Stimulated activated naive CD8-positive, alpha-beta T cell treated with anti-CD3 and anti-CD28 coated beads, Interleukin-15, Interleukin-2, amounts not matched to agents 100 U/mL and 50 U/mL, for 24 hours (primary cell): ENCODE measurements around the gene HOXA6.
A peak's percentile ranks its signal among the peaks of the same experiment; 100 is the strongest.

Source experiments
- ATAC-seq: fragments of 150-1000 bp; cut with Tn5 transposase; one replicate; pipeline ENCODE4 v1.10.0; 2021
- DNase-seq: peaks from one replicate; pipeline ENCODE4 v3.0.0; 2021

Gene HOXA6

DNA sequence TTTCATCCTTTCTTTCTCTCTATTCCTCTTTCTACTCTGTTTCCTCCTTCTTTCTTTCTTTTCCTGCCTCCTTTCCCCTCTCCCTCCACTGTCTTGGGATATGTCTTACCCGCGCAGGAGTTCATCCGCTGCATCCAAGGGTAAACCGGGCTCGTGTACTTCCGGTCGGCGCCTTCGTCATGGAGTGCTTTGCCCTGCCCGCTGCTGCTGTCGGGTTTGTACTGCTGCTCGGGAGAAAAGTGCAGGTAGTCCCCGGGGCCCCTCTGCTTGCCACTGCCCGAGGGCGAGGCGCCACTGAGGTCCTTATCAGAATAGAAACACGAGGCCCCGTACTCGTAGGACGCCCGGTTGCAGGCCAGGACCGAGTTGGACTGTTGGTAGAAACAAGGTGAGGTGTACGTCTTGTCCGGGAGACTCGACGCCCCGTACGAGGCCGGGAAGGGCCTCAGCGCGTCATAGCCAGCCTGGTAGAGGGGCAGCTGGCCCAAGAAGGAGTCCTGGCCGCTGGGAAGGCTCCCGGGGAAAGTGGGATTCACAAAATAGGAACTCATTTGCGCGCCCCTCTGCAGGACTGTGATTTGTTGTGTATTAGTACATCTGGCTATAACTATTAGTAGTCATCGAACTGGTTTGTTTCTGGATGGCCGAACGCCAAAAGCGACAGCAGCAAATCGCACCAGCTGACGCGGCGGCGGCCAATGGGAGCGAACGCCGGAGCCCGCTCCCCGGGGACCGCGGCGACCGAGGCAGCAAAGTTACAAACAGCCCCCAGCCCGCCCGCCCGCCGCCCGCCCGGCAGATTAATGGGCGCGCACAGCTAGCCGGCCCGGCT is at the start of gene HOXA6:
Gene HOXA6, minus strand, starts transcription at position 576 of the 832 bp plus-strand sequence. Its CDS starts 25 bp downstream, at position 551.
- ATAC-seq (no peak), DNase-seq (no peak)

DNA sequence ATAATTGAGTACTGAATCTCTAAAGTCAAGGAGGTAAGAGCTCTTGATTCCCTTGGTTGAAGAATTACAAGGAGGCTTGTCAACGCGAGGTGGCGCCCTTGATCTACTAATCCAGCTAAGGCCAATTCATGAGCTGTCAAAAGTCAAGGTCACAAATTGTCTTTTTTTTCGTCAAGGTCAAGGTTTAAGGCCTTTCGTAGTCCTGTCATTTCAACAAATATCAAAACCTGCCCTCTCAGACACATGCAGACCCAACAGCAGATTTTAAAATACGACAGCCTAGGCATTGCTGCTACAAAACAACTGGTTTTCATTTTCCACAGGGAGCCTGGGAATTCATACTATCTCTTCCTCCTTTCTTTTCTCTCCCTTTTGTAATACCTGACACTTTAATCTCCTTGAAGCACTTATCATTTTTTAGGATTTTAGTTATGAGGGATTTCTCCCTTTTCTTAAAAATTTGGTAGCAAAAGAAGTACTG is 48.8 kb upstream of the HOXA6 start:
- ATAC-seq (no peak), DNase-seq (peak; percentile 85)

DNA sequence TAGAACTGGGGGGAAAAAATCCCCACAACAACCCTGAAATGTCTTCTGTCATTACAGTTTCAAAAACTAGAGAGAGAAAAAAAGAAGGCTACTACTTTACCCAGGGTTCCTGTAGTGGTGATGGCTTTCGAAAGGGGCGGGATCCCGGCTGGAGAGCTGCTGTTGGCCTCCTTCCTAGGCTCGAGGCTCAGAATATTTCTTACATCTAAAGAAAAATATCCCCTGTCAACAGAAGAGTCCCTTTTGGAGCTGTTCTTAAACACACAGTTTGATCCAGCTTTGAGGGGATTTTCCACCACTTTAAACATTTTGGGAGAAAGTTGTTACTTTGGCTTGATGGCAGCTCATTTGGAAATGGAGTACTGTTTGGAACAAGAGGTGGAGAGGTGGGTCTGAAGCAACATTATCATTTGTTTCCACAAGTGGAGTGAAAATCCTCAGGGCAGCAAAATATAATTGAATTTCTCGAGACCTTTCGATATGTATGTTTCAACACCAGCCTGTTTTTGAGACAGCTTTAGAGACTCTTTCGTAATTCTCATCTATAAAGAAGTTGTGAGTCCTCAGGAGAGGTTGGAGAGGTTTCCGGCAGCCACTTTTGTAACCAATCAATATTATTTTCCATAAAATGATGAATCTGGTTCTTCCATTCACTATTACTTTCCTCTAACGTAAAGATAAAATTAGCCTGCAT is 47.3 kb upstream of the HOXA6 start:
- no peak for ATAC-seq
- DNase-seq, result no peak

DNA sequence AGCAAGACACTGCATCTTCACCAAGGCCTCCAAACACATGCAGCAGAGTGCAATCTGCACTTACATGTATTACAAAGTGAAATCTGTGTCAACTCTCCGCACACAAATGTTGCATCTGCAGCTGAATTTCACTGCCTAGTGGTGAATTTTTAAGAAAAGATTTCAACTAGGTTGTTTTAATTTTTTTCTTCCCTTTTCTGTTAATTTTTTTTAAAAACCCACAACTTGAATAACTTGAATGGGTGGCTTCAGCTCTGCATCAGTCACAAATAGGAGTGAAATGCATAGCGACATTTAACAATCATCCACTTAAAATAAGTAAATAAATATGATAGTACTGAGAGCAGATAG is 46.4 kb upstream of the HOXA6 start:
- no peak for ATAC-seq
- DNase-seq, result no peak

DNA sequence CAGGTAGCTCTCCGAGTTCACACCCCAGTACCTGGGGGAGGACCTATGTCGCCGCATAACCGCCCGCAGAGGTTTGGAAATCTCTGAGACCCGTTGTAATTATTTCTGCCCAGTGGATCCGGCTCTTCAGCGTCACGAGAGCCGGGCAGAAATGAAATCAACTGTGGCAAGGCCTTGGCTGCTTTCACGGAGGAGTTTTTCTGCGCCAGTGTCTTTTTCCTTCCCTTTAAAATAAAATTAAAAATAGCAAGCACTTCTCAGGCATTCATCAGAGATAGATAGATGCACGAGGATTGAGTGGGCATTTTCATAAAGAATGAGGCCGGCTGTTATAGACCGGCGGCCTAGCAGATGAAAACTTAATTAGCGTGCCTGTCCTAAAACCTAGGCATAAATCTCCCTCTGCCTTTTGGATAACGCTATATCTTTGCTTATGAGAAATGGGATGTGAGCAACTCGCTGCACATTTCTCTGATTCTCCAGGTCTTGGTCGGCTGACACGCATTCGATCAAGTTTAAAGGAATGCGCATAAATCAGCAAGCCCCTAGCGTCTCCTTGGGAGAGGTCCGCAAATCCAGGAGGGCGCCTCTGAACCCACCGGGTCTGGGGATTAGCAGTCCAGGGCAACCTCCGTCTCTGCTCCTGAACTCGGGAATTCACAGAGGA is 45.9 kb upstream of the HOXA6 start:
- ATAC-seq, result no peak
- DNase-seq, result no peak

DNA sequence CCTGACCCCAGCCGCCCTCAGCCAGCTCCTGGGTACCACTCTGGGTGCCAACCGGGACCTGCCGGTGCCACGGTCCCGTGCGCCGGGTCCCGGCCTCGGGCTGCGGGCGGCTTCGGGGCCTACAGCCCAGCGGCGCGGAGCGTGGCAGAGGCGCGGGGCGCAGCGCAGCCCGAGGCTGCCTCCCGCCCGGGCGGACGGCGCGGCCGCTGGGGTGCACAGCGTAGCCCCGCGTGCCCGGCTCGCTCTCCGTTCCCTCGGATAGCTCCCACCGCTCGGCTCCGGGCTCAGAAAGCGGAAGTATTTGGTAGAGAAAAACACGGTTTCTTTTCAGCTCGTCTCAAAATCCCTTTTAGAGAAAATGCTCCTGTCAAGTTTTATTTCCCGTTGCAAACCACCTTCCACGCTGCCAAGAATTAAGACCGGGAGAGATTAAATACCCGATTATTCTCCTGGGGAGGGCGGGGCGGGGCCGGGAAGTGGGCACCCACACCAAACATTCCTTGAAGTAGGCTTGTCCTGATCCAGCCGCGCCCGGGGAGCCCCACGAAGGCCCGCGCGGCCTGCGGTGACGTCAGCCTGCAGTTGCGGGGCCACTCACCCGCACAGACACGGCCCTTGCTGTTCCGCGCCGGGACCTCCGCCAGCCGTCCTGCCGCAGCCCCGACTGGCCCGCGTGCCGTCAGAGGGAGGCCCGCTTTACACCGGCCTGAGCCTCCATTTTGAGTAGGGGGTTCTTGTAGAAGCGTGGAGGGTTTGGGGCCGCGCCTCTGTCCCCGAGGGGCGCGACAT is 45.2 kb upstream of the HOXA6 start:
- ATAC-seq (peak; percentile 20), DNase-seq (no peak)

DNA sequence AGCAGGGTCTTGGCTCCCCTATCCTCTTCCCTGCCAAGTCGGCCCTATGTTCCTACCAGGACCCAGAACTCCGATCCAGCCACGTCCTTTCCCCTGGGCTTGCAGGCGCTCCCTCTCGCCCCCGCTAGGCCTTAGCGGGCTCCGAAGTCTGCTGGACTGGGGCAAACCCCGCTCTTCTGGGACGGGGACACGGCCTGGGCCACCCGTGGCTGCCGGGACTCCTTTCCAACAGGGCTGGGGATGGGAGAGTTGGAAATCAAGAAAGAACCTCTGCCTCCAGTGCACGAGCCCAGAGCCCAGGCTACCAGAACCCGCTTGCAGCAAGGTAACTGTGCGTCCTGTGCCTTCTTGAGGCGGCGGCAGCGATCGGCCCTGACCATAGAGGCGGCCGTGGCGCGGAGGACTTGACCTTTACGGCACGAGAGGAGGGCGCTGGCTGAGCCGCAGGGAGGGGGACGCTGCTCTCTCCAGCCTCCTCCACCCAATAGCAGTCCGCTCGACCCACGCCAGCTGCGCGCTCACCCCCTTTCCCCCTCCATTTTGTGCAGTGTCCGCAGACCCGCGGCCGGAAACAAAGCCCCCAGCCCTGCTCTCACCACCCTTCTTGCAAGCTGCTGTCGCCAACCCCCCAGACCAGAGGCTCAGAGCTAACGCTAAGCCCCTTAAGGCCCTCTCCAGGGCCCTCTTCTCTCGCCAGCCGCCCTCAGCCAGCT is 44.4 kb upstream of the HOXA6 start:
- no peak for DNase-seq
- ATAC-seq, result no peak

DNA sequence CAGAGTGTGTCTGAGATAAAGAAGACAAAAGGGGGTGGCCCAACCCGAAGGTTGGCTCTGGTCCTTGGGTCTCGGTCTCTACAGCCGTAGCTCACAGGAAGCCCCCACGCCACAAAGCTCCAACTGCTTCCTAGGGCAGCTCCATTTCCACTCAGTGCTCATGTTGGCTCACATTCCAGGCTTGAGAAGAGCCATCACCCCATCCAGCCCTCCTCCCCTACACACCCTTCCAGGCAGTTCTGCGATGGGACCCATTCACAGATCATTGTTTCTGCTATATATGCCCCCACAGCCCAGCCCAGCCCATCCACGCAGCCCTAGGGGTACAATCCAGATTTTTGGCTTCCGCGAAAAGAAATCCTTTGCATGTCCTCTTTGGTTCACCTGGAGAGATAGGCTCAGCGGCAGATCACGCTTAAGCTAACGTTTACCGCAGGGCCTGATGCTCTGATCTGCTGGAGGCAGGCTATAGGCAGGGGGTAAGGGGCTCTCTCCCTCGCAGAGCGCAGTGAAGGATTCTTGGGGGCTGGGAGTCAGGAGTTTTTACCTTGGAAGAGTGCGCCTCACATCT is 43.7 kb upstream of the HOXA6 start:
- ATAC-seq (no peak), DNase-seq (no peak)

DNA sequence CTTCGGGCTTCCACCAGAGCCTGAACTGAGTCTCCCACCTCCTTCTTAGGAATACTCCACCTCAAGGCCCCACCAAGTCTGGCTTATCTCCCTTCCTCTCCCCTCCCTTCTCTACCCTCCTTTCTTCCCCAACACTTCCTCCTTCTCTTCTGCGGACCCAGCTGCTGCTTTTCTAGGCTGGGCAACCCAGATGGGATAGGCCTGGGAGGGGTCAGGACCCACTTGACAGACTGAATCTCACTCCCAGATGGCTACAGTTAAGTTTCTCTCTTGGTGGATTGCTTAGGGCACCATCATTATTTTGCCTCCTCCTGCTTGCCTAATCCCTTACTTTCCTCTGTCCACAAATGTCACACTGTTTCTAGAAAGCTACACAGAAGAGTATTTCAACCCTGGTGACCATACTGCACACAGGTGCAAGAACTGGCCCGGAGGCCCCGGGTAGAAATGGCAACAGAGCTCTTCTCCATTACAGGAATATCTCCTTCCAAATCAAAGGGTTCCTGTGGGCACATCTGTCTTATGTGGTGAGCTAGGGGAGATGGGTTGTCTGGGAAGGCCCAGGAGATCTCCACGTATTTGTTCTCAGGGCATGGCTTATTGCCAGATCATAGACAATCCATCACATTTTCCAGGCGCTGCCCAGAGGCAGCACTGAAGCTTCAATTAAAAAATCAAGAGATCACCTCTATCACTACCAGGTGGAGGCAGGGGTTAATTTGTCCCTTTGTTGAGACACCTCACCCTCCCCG is 42.6 kb upstream of the HOXA6 start:
- no peak for DNase-seq
- ATAC-seq, result no peak

DNA sequence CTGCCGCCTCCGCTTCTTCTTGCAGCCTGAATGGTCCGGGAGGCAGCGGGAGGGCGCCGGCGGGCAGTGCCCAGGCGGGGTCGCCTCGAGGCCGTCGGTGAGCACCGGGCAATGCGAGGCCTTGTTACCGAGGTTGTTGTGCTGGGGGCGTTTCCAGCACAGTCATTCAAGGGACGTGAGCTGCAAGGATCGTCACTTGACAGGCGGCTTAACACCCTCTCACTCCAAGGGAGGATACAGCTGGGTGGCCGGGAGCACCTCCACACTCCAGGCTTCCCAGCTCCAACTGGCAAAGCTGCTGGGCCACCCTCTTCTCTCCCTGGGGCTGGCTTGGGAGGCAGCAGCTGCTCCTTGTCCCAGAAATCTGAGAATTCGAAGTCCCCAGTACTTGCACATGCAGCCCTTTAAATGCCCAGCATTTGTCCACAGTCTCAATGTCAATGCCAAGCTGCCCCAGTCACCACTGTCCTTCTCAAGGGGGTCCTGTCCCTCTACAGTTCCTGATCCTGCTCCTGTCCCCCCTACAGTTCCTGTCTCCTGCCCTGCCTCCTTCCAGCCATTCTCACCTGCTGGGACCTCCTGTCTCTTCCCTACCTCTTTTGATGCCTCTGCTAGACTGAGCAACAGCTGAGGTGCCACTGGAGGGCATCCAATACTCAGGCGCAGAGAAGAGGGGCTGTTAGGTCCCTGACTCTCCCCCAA is 41.9 kb upstream of the HOXA6 start:
- DNase-seq, result no peak
- ATAC-seq, result no peak

DNA sequence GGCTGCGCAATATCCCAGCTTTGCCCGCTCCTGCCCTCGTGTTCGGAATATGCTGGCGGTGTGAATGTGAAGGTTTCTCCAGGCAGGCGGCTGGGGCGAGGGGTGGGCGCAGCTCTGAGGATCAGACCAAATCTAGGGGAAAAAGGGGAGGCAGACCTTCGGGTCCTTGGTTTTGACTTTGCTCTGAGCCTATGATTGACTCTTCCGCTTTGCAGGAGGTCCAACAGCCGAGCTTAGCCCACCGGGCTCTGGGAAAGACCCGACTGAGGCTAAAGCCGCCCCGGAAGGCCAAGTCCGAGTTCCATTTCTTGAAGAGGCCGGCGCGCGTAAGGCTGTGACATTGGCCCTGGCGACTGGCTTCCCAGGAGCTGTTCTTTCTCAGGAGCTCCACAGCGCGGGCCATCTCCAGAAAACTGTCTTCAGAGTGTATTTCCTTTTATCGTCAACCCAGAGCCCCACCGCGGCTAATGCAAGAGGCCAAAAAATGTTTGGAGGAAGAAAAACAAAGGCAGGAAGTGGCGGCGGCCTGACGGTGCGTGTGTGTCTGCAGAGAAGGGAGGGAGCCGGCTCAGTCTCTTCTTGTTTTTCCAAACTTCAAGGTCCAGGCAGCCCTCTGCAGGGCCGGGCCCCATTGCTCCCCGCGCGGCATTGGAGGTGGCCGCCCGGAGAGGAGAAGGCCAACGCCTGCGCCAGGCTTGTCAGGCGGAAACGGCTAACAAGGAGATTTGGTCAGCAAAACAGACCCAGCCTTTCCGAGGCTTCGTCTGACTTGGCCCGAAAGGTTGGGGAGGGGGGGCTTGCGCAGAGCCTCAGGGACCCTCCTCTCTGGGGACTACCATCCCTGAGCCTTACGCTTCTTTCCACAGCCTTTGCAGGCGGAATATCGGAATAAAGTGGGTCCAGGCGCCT is 41.1 kb upstream of the HOXA6 start:
- no peak for DNase-seq
- ATAC-seq, result no peak

DNA sequence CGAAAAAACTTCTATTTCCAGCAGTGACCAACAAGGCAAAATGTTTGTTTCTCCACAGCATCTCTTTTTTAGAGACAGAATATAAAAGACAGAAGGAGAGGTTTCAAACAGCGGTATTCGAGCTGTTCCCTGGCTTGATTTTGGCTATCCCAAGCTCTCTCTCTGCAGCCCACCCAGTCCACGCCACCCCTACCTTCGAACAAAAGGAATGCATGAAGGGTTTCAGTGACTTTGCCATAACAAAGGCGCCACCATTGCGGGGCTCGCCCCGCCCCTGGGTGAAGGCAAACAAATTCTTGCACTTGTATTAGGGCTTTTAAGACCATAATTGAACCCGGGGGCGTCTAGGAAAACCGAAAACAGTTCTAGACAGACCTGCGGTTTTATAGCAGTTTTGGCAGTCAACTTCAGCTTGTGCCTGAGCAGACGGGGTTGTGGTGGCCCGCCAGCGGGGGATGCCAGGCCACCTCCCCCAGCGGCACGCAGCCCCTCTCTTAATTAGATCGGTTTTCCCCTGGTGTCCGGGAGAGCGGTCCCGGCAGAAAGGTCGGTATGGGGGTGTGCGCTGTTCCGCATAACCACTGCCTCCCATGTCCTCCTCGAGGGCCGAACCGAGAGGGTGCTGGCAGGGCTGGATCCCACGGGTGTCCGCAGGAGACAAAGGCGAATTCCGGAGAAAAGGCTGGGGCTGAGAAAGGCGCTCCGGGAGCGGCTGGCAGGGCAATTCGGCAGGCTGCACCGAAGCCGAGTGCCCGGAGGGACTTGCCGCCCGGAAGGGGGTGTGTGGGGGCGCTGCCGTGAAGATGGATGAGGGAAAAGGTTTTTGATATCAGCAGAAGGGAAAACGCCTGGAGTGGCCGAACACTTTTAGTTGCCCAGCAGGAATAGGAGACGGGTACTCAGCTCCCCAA is 40.2 kb upstream of the HOXA6 start:
- no peak for DNase-seq
- ATAC-seq, result no peak

DNA sequence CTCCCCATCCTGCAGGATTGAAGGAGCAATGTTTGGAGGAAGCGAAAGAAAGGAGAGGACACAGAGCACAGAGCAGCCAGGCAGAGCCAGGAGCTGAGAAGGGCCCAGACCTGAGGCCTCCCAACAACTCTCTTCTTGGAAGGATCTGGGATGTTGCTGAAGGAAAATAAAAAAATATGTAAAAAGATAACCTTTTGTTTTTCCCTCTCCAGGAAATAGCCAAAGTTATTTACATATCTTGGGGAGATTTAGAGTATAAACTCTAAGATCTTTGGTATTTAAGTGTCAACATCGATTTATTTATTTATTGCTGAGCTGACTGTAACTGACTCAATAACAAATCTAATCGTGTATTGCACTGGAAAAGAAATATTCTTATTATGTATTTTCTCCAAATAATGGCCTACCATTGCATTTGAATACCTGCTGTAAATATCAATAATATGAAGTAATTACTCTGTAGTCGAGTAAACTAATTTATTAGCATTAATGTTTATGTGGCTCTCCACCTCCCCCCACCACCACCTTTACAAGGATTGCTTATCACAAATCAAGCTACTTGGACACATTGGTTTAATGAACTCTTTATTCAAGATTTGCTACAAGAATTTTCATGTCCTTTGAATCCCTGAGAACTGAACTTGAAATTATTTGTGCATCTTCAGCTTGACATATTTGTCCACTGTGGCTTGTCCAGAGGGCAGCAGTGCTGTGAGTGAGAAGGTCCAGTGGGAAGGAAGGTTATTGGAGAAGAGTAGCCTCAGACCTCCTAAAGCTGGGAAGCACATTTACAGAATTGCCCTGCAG is 39.3 kb upstream of the HOXA6 start:
- ATAC-seq, result no peak
- DNase-seq, result no peak

DNA sequence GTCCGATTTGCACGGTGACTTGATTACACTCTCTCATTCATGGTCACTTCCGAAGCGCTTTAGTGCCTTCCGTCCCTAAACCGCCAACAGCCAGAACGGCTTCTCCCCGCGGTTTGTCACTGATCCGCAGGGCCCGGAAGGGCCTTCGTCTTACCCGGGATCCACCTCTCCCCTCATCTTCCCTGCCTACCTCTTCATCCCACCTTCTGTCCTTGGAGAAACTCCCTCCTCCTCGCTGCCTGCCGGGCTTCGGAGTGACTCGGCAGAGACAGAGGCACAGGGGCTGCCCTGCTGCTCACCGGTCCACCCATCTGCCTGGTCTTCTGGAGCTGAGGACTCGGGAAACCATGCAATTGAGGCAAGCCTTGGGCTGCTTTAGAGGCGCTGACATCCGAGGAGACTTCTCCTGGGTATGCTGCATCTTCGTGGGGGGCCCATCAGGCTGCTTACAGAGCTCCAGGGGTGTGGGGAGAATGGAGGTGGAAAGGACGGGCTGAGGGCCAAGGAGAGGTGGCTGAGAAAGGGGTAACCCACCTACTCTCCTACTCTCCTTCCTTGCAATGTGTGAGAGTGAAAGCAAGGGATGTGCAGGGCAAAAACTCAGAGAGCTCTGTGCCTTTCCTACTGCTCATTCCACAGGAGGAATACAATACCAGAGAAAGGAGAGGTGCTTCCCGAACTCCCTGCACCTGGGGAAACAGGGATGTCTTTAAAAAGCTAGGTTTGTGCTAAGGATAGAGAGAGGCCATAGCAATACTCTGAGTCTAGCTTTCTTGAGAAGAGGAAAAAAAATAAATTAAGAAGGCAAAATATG is 38.5 kb upstream of the HOXA6 start:
- ATAC-seq (no peak), DNase-seq (no peak)

DNA sequence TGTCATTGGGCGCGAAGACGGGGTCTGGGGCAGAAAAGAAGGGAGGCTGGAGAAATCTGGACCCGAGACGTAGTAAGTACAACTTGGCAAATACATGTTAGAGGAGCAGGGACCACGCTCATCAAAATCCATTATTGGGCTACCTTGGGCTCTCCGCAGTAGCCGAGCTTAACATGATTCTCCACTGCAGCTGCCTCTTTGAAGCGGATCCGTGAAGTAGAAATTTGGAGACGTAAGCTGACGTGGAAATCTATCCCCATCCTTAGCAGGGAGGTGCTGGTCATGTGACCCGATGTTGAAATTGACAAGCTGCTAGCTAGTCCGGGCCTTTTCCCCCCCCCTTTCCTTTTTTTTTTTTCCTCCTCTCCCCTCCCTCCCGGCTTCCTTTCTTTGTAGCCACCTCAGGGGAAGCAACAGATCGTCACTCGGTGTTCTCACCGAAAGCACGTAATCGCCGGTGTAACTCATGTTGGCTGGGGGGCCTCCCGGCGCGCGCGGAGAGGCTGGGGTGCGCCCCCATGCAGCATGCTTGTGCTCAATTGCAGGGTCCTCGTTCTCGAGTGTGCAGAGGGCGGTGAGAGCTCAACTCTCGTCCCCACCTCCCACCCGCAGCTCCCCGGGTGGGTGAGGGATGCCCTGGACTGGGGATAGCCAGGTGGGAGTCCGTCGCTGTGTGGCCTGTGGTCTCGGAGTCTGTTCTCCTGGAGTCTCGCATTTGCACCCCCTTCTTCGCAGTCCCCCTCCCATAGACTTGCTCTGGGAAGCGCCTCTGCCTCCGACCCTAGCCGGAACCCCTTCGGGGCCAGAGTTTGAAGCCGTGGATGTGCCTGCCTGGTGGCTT is 37.7 kb upstream of the HOXA6 start, which contains the start of gene HOXA11:
Gene HOXA11, minus strand, starts transcription at position 220 of the 841 bp plus-strand sequence. Its CDS starts 88 bp downstream, at position 132.
- no peak for DNase-seq
- ATAC-seq, result no peak
